GM18951 (cell line): ENCODE data around the gene NKAIN4.
"Not testable (repeated sequence)": the region's sequence is repeated elsewhere in the genome, so short reads cannot be mapped to it uniquely, and the experiment has no call there.

Experiments used
- POLR2A ChIP-seq: IDR thresholded peaks from 4 replicates; pipeline ENCODE4 v1.6.1; 2011; ENCODE audit warnings: mild to moderate bottlenecking; ENCODE audit not compliant: insufficient read length, insufficient read depth; ENCODE audit errors: extremely low read depth
- in situ Hi-C: fragments of 300-500 bp; cut with MboI; formaldehyde crosslinking; loops from one replicate; pipeline ENCODE4 v1.12.0; 2022; ENCODE audit warnings: low sequenced_read_pairs, mixed read lengths, inconsistent platforms; ENCODE audit not compliant: unreplicated experiment

The NKAIN4 gene

DNA sequence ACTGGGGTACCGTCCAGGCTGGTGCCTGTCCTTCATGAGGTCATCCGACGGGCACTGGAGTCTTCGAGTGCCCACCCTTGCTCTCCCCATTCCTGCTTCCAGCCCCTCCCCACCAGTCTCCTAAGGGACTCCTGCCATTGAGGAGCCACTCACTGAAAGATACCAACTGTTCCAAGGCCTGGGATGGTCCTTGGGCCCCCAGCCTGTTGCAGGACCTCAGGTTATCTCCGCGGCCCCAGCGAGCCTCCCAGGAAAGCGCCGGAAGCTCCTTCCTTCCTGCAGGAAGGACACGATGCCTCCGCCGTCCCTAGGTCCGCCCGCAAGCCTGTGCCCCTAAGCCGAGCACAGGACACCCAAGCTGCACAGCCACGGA is 1.2 kb downstream of the NKAIN4 start:
- TF ChIP-seq POLR2A, result no peak
- in situ Hi-C loops, result no loop called here

DNA sequence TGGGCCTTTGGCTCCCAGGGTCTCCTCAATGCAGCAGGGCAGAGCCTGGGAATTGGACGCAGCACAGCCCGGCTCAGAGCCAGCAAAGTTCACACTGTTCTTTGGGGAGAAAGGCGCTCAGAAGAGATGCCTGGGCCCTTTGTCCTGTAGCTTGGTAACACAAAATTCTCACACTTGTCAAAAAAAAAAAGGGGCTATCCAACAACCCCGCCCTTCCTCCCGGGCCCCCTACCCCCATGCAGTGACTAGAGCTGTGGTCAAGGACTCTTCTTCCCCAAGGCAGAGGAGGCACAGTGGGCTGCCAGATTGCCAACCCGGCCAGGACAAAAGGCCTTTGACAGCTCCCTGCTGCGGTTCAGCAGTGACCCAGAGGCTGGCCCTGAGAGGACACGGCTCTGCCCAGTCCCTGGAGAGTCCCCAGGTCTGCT is 2.0 kb downstream of the NKAIN4 start:
- in situ Hi-C loops, result no loop called here
- TF ChIP-seq POLR2A, result no peak

DNA sequence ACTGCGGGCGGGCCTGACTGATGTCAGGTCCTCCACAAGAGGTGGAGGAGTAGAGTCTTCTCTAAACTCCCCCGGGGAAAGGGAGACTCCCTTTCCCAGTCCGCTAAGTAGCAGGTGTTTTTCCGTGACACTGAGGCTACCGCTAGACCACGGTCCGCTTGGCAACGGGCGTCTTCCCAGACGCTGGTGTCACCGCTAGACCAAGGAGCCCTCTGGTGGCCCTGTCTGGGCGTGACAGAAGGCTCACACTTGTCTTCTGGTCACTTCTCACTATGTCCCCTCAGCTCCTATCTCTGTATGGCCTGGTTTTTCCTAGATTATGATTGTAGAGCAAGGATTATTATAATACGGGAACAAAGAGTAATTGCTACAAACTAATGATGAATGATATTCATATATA is 2.9 kb downstream of the NKAIN4 start:
- in situ Hi-C loops, result not testable (repeated sequence)

DNA sequence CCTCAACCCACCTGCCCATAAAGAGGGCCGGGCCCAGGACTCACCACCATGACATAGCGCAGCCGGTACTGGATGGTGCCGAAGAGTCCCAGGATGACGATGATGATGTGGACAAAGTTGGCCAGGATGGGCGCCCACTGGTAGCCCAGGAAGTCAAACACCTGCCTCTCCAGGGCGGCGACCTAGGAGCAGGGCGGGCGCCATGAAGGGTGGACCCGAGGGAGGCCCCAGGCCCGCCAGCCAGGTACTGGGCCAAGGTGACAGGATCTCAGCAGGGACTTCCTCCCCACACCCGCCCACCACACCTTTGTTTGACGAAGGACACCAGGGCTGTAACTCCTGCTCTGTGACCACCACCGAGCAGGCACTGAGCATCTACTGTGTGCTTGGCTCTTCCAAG is 4.4 kb downstream of the NKAIN4 start:
- in situ Hi-C loops, result no loop called here
- no peak for TF ChIP-seq POLR2A

DNA sequence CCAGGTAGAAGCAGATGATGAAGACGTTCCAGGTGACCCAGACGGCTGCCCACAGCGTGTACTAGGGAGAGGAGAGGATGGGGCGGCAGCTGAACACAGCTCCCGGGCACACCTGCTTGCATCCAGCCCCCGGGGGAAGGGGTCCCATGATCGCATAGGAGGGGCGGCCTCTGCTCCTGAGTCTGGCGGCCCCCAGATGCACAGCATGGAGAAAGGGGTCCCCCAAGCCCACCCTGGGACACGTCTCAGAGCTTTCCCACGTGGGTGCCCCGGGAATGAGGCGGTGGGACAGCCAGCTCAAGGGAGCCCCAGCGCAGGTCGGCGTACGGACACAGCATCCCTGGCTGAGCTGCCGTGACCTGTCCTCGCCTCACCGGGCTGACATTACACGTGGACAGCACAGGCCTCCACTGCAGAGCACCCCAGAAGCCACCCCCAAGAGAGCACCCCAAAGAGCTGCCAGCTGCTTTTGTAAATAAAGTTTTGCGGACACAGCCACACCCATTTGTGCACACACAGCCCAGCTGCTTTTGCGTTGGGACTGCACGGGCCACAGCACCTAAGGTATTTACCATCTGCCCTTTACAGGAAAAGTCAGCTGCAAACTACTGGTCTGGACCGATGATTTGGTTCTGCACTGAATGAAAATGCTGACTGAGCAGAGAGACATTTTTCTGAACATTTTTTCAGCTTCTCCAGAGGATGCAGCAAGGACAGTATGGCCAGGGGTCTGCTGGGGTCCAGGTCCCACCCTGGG is 5.2 kb downstream of the NKAIN4 start:
- in situ Hi-C loops, result no loop called here
- TF ChIP-seq POLR2A, result no peak

DNA sequence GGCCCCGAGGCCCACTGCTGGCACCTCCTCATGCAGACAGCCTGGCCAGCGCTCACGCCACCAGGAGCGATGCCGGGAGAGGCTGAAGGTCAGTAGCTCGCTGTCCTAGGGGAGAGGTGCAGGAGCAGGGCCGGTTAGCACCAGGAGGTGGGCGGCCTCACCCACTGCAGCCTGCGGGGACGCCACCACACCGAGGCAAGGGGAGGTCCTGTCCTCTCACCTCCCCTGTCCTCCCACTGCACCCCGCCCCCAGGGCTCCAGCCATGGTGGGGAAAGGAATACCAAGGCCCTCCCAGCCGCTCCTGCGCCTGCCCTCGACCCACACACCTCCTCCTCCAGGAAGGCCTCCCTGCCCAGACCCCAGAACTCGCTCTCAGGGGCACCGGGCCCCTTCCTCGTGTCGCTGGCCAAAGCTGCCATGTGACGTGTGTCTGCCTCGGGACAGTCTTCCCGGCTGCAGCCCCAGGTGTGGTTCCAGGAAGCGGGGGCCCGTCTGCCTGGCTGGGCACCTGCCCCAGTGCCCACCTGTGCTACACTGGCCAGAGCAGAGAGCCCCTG is 6.5 kb downstream of the NKAIN4 start:
- no peak for TF ChIP-seq POLR2A
- in situ Hi-C loops, result no loop called here

DNA sequence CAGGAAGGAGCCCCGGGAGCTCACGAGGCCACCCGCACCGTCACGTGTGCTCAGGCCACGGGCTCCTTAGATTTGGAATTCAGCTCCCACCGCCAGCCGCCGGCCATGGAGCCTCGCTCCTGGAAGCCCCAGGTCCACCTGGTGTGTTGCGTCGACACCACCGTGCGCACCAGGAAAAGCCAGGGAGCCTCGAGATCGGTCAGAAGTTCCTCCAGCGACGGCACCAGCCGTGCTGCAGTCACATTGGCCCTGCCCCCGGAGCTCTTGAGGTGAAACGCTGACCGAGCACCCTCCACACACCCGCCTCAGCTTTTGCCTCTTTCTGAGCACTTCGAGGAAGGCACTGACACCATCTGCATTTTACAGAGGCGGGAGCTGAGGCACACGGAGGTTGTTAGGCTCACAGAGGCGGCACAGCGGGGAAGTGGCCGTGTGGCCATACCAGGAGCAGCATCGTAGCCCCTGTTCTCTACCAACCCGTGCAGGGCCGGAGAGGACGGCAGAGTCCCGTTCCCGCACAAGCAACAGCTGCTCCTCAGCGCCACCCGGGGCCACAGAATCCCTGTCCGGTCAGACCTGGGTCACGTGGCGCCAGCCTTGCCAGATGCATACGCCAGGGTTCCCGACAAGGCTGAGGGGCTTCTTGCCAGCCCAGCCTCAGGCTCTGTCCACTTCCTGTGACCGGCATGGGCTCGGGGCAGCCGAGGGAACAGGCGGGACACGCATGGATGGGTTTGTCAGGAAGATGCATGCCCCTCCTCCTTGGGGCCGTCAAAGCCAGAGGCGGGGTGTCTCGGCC is 7.6 kb downstream of the NKAIN4 start:
- no peak for TF ChIP-seq POLR2A

DNA sequence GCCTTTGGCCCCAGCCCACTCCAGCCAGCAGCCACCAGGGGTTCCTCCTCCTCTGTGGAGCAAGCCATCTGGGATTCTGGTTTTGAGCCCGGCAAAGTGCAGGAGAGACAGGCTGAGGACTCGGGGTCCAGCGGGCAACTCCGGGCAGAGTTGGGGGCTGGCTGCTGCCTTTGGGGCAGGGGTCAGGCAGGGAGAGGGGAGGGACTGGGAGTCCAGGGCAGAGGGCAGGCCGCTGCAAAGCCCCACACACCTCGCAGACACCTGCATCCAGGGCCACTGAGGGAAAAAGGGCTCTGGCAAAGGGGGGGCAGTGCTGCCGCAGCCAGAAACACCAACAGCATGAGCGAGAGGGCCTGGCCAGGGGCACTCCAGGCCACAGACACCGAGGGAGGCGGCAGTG is 9.8 kb downstream of the NKAIN4 start:
- no peak for TF ChIP-seq POLR2A
- in situ Hi-C loops, result no loop called here

More for the DNA sequence above, 7.6 kb downstream of the NKAIN4 start:
- in situ Hi-C loops, result no loop called here

DNA sequence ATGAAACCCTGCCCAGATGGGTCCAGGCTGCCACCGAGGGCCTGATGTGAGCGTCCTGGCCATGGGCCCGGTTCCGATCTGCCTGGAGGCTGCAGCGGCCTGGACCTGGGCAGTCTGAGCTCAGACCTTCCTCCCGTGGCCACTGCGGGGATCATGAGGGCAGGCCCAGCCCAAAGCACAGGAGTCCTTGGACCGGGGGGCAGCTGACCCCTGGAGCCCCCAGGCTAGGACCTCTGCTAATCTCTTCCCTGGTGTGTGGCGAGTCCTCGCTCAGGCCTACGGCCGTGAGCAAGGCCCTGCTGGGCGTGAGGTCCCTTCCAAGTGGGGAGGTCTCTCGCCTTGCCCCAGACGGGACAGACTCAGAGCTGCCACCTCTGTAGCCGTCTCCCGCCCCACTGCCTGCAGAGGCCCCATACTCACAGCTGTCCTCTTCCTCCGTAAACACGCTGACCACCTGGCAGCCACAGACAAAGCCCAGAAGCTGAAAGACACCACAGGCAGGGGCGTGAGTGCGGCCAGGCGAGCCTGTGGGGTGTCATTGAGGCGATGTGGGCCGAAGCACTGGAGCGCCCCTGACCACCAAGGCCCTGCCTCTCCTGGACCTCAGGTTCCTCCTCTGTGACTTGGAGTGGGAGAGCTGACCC is 10.5 kb downstream of the NKAIN4 start:
- TF ChIP-seq POLR2A, result no peak
- in situ Hi-C loops, result no loop called here

DNA sequence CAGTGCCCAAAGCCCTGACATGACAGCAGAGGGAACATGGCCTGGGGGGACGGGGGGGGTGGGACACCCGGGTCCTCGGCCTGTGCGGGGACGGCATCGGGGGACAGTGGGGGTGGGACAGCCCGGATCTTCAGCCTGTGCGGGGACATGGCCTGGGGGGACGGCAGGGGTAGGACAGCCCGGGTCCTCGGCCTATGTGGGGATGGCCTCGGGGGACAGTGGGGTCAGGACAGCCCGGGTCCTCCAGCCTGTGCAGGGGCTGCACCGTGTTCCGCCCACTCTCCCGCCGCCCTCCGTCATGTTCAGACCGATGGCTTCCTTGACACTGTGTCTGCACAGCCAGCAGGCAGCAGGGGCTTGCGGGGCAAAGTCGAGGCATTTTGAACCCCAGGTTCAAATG is 11.5 kb downstream of the NKAIN4 start:
- in situ Hi-C loops, result no loop called here

DNA sequence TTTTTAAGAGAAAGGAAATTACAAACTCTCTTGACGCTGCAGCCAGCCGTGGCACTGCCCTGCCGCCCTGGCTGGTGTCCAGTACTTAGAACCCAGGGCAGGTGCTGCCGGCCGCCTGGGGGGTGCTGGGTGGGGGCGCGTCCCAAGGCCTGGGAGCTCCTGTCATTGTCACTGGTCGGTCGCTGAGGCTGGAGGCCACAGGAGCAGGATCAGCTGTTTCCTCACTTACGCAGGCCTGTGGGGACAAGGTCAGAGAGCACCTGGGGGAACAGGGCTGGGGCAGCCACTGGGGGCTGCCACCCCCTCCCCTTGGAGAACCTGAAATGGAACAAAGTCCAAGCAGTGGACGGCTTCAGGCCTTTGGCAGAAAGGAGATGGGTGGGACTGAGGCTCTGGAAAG is 13.0 kb downstream of the NKAIN4 start:
- in situ Hi-C loops, result no loop called here
- TF ChIP-seq POLR2A, result no peak

More for the DNA sequence above, 11.5 kb downstream of the NKAIN4 start:
- TF ChIP-seq POLR2A, result no peak

DNA sequence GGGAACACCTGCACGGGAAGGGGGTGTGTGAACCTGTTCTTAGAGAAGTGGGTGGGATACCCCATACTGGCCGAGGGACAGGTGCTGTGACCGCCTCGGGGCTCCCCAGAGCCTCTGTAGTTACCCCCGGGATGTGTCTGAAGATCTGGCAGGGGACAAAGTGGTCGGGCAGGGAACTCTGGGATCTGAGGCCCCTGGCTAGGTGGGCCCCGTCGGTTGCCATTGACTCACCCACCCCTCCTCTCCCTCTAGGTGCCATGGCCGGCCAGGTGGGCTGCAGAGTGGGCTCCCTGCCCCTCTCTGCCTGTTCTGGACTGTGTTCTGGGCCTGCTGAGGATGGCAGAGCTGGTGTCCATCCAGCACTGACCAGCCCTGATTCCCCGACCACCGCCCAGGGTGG is 14.3 kb downstream of the NKAIN4 start:
- in situ Hi-C loops, result no loop called here
- no peak for TF ChIP-seq POLR2A

DNA sequence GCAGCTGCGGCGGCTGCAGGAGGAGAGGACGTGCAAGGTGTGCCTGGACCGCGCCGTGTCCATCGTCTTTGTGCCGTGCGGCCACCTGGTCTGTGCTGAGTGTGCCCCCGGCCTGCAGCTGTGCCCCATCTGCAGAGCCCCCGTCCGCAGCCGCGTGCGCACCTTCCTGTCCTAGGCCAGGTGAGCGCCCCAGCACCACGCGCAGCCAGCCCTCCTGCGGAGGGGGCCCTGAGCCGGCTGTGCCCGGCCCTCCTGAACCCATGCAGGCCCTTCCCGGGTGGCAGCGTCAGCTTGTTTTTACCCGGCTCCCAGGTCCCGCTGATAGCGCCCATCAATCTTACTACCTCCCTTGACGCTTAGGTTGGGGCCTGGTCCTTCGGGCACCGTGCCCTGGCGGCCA is 14.8 kb downstream of the NKAIN4 start:
- TF ChIP-seq POLR2A, result no peak
- in situ Hi-C loops, result no loop called here

DNA sequence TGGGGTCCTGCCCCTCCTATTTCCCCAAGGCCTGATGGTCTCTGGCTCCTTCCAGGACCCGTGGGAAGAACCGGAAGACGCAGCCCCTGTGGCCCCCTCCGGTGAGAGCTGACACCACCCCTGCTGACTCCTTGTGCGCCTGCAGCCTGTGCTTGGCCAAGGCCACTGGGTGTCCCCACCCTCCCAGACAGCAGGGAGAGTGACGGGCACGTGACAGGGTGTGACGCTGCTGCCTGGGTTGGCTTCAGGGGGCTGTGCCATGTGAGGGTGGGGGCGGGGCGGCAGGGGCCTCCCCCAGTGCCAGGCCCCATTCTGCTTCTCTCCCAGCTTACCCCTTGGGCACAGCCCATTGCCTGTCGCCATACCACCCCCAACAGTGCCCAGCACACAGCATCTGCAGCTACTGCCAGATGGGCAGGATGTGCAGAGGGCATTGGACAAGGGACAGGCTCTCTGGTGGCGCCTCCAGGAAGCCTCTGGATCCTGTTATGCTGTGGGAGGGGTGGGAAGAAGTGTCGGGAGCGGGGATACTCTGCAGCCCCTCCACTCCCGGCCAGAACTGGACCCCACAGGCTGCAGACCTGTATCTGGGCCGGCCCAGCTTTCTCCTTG is 15.6 kb downstream of the NKAIN4 start:
- in situ Hi-C loops, result no loop called here

More for the DNA sequence above, 15.6 kb downstream of the NKAIN4 start:
- no peak for TF ChIP-seq POLR2A
